SH-SY5Y (cell line): Measurements from ENCODE around the gene ORMDL3.

Experiments
- GATA2 ChIP-seq: IDR thresholded peaks from 2 replicates; pipeline ENCODE4 v1.6.1; 2011; ENCODE audit warnings: mild to moderate bottlenecking, low read depth, low read length
- GATA3 ChIP-seq: IDR thresholded peaks from 2 replicates; pipeline ENCODE4 v1.6.1; 2011; ENCODE audit warnings: low read depth, mild to moderate bottlenecking, low read length, moderate library complexity

ORMDL3 gene

GRCh38 chr17:39894681-39895376 lies 32.6 kb downstream of the ORMDL3 start:
- TF ChIP-seq GATA3 (no peak), GATA2 (no peak)

DNA sequence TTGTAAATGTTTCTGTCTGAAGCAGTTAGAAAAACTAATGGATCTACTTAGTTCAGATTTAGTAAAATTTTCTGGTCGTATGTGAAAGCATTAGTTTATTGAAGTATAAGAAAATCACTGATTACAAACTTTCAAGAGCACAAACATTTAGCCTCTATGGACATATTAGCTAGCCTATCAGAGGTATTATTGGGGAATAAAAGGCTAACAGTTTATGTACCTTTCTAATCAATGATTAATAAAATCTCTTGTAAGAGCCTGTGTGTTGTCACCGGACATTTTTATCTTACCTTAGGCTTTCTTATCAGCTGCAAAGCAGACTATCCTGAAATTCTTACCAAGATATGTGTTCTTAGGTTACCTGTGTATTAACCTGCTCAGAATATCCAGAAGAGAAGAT lies 38.2 kb downstream of the ORMDL3 start:
- TF ChIP-seq GATA3, result no peak
- TF ChIP-seq GATA2, result no peak

- TF ChIP-seq GATA3 (no peak), GATA2 (no peak)
Observed at GRCh38 chr17:39887078-39887477, 40.3 kb downstream of the ORMDL3 start.

DNA sequence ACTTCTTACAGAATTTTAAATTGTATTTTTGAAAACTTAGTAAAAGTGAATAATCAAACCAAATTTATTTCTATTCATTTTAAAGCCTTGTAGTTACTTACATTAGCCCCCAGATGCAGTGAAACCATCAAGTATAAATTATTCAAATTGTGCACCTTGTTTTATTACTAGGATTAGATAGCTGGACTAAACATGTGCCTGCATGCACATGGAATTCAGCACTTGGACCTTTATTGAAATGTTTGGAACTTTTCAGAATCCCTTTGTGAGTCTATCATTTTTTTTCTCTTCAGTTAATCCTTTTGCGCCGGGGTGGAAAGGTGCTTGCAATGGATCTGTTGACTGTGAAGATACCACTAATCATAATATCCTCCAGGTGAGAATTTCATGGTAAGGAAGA lies 54.6 kb downstream of the ORMDL3 start:
- no peak for TF ChIP-seq GATA2

- no peak for TF ChIP-seq GATA3
- TF ChIP-seq GATA2, result no peak
Observed at GRCh38 chr17:39871801-39872200, 55.6 kb downstream of the ORMDL3 start.
